A673 (cell line): Measurements from ENCODE around the gene SDK1. TPM values are rescaled to one million over a fixed set of nuclear protein-coding genes. Genes with fewer than 3 reads are reported as not detected.

ENCODE experiments used
- BruUV-seq: library from RNA; stranded (reverse); fragments of 400-500 nt; replicated peaks from 2 replicates; lab custom pipeline; 2021; lab: Mats Ljungman, UMichigan
- CTCF ChIA-PET: fragments of 300-600 bp; sonication (Branson Sonifier 250); formaldehyde crosslinking; loops from one replicate; lab custom pipeline; 2022; ENCODE audit warnings: antibody characterized with exemption; lab: Charles Lee
- POLR2A ChIA-PET: fragments of 300-600 bp; sonication (Branson Sonifier 250); formaldehyde crosslinking; loops from one replicate; lab custom pipeline; 2022; ENCODE audit warnings: antibody characterized with exemption; ENCODE audit not compliant: low non-redundant PET; lab: Charles Lee
- DNase-seq: peaks from one replicate; pipeline ENCODE4 v3.0.0-alpha.2; 2015; ENCODE audit warnings: low spot score
- H3K27ac ChIP-seq: fragments of 200-600 bp; sonication (generic); 2 replicates; pipeline ENCODE4 v1.5.1; 2016; ENCODE audit warnings: mixed run types, low read depth, mild to moderate bottlenecking, mixed read lengths, antibody characterized with exemption, low read length; ENCODE audit not compliant: poor library complexity, severe bottlenecking
- H3K27me3 ChIP-seq: fragments of 200-600 bp; sonication (generic); replicated peaks from 2 replicates; pipeline ENCODE4 v1.6.1; 2017; ENCODE audit warnings: mixed run types, low read depth, mild to moderate bottlenecking, mixed read lengths, antibody characterized with exemption, low read length; ENCODE audit not compliant: insufficient read depth, poor library complexity
- H3K36me3 ChIP-seq: fragments of 200-600 bp; sonication (generic); 2 replicates; pipeline ENCODE4 v1.6.1; 2016; ENCODE audit warnings: mixed run types, mild to moderate bottlenecking, mixed read lengths, antibody characterized with exemption, low read length; ENCODE audit not compliant: insufficient read depth, poor library complexity, severe bottlenecking
- H3K4me1 ChIP-seq: fragments of 200-600 bp; sonication (generic); 2 replicates; pipeline ENCODE4 v1.6.1; 2017; ENCODE audit warnings: mixed run types, mild to moderate bottlenecking, mixed read lengths, antibody characterized with exemption, low read length; ENCODE audit not compliant: insufficient read depth, poor library complexity, severe bottlenecking
- H3K4me3 ChIP-seq: fragments of 200-600 bp; sonication (generic); 2 replicates; pipeline ENCODE4 v1.5.1; 2016; ENCODE audit warnings: low read depth, mixed run types, mild to moderate bottlenecking, mixed read lengths, low read length; ENCODE audit not compliant: poor library complexity, severe bottlenecking
- H3K9me3 ChIP-seq: fragments of 200-600 bp; sonication (generic); 2 replicates; pipeline ENCODE4 v1.6.1; 2016; ENCODE audit warnings: mixed run types, low read depth, mild to moderate bottlenecking, mixed read lengths, antibody characterized with exemption, low read length; ENCODE audit not compliant: poor library complexity, severe bottlenecking
- EZH2 ChIP-seq: fragments of 200-600 bp; sonication (generic); IDR thresholded peaks from 2 replicates; pipeline ENCODE4 v1.6.1; 2017; ENCODE audit warnings: borderline replicate concordance, low read depth, mild to moderate bottlenecking, mixed read lengths, antibody characterized with exemption, low read length; ENCODE audit not compliant: poor library complexity, severe bottlenecking
- intact Hi-C: fragments of 100-400 bp; cut with micrococcal nuclease; formaldehyde crosslinking; loops from one replicate; pipeline ENCODE4 v1.10.0; 2022; ENCODE audit not compliant: unreplicated experiment
- total RNA-seq: library from RNA; stranded (reverse); gene quantifications from 2 replicates; pipeline ENCODE4 v1.2.3, GENCODE V29; 2021
- TF ChIP-seq, protein P1 (sequence below): fragments of 300-800, 200-600 bp; sonication (generic); conservative IDR thresholded peaks from 2 replicates; pipeline ENCODE4 v1.5.1; 2017; ENCODE audit warnings: low read depth, mild to moderate bottlenecking, antibody characterized with exemption, low read length, moderate library complexity, mixed read lengths

The SDK1 gene
- total RNA-seq, 1 experiment from 2014 or later, result 14.7 TPM

DNA sequence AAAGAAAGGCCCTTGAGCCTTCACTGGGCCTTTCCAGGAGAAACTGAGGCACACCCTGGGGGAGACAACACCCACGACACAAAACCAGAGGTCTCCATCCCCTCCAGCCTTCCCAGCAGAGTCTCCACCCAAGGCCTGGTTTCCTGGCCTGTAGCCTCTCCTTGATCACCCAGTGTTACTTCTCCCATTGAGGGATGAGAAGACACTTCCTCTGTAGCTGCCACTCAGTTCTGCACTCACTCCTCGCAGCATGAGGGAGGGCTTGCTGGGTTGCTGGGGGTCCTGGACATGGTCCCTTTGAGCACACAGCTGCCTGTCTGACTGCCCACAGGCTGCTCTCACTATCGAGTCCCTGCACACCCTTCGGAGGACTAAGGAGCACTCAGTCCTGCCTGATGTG, 943.0 kb downstream of the SDK1 start:
- no TSS peak for BruUV-seq
- Histone ChIP-seq H3K4me1 (no peaks in the 10 kb centered on the region), H3K27me3 (no peaks in the 10 kb centered on the region), H3K36me3 (no peaks in the 10 kb centered on the region), H3K27ac (no peak overlapping the region), H3K4me3 (no peak overlapping the region), H3K9me3 (no peaks in the 10 kb centered on the region)
- DNase-seq, result no peak
- CTCF ChIA-PET, result no interaction called here
- TF ChIP-seq EZH2, result no peak
- TF ChIP-seq, protein P1, sequence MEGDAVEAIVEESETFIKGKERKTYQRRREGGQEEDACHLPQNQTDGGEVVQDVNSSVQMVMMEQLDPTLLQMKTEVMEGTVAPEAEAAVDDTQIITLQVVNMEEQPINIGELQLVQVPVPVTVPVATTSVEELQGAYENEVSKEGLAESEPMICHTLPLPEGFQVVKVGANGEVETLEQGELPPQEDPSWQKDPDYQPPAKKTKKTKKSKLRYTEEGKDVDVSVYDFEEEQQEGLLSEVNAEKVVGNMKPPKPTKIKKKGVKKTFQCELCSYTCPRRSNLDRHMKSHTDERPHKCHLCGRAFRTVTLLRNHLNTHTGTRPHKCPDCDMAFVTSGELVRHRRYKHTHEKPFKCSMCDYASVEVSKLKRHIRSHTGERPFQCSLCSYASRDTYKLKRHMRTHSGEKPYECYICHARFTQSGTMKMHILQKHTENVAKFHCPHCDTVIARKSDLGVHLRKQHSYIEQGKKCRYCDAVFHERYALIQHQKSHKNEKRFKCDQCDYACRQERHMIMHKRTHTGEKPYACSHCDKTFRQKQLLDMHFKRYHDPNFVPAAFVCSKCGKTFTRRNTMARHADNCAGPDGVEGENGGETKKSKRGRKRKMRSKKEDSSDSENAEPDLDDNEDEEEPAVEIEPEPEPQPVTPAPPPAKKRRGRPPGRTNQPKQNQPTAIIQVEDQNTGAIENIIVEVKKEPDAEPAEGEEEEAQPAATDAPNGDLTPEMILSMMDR, result no peak
- POLR2A ChIA-PET, result no interaction called here
- intact Hi-C loops, result no loop called here

DNA sequence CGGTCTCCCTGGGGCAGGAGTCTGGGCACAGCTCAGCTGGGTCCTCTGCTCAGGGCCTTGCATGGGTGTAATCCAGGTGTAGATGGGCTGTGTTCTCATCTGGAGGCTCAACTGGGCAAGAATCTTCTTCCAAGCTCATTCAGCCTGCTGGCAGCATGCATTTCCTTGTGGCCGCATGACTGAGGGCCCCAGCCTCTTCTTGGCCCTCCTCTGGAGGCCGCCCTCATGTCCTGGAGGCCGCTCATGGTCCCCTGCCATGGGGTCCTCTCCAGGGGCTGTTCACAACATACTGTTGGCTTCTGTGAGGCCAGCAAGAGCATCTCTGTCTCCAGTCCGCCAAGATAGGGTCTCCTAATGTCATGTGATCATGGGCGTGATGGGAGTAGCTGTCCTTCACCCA, 943.6 kb downstream of the SDK1 start:
- Histone ChIP-seq H3K27me3 (no peaks in the 10 kb centered on the region), H3K27ac (no peak overlapping the region), H3K4me1 (no peaks in the 10 kb centered on the region), H3K4me3 (no peak overlapping the region), H3K36me3 (no peaks in the 10 kb centered on the region), H3K9me3 (no peaks in the 10 kb centered on the region)
- ChIA-PET CTCF (no interaction called here), POLR2A (no interaction called here)
- no peak for DNase-seq
- BruUV-seq, result no TSS peak
- intact Hi-C loops, result no loop called here
- TF ChIP-seq EZH2, result no peak
- TF ChIP-seq, protein P1, result no peak

GRCh38 chr7:4245135-4245865, 944.2 kb downstream of the SDK1 start:
- intact Hi-C loops, result no loop called here
- Histone ChIP-seq H3K27me3 (no peaks in the 10 kb centered on the region), H3K9me3 (no peaks in the 10 kb centered on the region), H3K27ac (no peak overlapping the region), H3K4me1 (no peaks in the 10 kb centered on the region), H3K36me3 (no peaks in the 10 kb centered on the region), H3K4me3 (no peak overlapping the region)
- DNase-seq, result no peak
- no TSS peak for BruUV-seq
- ChIA-PET POLR2A (no interaction called here), CTCF (no interaction called here)
- TF ChIP-seq, protein P1, result no peak
- TF ChIP-seq EZH2, result no peak
